Activated T-helper 9 cell treated with anti-CD3 and anti-CD28 coated beads, Interleukin-2, amount 50 U/mL, for 16 hours (primary cell): ENCODE data around the gene CFAP92.
"Not testable (repeated sequence)": the region's sequence is repeated elsewhere in the genome, so short reads cannot be mapped to it uniquely, and the experiment has no call there.

ENCODE experiments used
- DNase-seq: peaks from one replicate; pipeline ENCODE4 v3.0.0-alpha.2; 2020; ENCODE audit warnings: low read depth

CFAP92 gene

DNA sequence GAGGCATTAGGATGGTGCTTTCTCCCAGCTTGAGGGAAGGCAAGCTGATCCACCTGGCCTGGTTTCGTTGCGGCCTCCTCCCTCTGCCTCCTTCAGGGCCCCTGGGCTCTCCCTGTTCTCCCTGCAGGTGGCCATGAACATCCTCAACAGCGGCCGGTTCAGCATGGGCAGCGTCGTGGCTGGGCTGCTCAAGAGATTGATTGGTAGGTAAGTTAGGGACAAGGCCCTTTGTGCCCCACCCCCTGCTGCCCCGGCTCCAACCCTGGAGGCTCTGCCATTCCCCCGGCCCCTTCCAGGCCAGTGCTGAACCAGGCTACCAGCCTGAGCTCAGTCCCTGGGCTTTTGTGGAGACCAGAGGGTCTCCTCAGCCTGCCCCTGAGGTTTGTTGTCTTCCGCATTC lies 91.5 kb downstream of the CFAP92 start:
- DNase-seq, result no peak

DNA sequence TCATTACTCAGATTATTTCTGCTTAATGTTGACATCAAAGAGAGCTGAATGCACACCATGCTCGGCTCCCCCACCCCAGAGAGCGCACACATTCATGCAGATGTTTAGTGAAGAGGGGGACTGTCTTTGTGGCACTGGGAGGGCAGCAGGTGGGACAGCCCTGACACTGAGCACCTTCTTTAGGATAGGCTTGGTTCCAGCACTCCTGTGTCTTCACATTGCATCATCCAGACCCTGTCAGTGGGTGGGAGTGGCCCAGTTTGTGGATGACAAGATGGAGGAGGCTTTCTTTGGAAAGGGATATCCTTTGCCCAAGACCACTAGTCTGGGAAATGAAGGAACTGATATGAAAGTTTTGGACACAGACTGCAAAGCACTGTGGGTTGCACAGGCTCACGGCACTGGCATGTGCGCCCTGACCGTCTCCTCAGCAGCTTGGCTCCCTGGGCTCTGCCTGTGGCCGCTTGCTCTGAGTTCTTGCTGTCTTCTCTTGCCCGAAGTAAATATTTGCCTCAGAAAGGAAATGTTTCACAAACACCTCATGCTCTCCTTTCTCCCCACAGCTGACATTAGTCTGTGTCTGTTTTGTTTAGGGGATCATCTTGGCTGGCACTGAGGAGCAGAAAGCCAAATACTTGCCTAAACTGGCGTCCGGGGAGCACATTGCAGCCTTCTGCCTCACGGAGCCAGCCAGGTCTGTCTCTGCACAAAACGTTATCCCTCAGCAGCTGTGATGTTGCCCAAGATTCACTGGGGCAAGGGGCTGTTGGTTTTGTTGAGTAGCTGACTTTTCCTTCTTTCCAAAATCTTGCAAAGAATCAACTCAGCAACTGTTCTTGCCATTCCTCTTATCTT lies 97.8 kb downstream of the CFAP92 start:
- DNase-seq, result no peak

DNA sequence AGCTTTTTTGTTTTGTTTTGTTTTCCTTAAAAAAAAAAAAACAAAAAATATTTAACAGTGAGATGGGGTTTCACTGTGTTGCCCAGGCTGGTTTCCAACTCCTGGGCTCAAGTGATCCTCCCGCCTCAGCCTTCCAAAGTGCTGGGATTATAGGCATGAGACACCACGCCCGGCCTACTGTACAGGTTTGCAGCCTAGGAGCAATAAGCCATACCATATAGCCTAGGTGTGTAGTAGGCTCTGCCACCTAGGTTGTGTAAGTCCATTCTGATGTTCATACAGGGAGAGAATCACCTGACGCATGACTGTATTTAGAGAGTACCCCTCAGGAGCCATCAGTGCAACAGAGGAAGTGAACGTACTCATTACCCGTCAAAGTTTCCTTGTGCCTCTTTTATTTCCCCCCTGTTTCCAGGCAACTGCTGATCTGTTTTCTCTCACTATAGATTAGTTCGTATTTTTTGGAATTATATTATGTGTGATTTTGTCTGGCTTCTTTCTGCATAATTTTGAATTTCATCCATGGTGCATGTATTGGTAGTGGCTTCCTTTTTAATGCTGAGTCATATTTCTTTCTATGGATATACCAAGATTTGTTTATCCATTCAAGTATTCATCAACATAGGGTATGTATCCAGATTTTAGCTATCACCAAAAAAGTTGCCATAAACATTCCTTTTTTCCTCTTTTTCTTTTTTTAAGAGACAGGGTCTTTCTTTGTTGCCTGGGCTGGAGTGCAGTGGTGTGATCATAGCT lies 104.6 kb downstream of the CFAP92 start:
- DNase-seq, result no peak

DNA sequence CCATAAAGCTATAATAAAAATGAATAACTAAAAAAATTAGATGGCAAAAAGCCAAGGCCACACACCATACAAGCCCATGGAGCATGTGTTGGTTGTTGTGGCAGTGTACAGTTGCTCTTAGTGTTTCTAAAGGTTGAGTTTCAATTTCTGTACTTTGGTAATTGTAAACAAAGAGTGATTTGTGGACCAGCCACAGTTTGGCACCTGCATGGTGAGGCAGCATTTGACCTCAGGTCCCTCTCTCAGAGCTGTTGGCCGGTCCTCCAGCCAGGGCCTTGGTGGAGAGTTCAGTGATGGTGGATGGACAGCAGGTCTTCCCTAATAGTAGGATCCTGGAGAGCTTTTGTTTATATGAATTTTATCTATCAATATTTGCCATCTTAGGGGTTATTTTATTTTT lies 108.9 kb downstream of the CFAP92 start:
- no peak for DNase-seq

DNA sequence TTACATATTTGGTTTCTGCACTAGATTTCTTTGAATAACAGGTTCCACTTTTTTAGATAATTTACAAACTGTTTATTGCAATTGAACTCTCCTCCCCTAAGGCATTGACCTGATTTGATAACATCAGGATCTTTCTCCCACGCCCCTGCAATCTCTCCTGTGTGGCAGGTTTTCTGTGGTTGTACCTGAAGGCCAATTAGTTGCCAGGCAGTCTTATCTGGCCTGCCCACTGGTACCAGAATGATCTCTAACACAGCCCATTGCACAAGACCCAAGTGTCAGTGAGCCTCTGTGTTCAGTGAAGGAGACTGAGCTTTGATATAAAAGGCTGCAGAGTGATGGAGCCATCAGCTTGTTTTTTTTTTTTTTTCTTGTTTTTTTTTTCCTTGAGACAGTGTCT lies 111.2 kb downstream of the CFAP92 start:
- DNase-seq, result no peak

DNA sequence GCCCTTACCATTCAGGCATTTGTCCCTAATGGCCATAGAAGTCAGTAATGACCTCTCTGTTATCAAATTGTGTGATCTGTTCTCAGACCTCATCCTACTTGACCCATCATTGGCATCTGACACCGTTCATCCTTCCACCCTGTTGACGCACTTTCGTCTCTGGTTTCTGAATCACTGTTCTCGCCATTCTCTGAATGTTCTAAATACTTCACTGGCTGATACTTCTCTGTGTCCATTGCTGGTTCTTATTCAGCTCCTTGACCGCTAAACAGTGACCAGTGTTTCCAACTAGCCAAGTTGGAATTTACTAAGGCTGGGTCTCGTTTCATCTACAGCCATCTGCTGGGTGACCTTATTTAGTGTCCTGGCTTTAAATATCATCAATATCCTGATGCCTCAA lies 112.3 kb downstream of the CFAP92 start:
- DNase-seq, result no peak

DNA sequence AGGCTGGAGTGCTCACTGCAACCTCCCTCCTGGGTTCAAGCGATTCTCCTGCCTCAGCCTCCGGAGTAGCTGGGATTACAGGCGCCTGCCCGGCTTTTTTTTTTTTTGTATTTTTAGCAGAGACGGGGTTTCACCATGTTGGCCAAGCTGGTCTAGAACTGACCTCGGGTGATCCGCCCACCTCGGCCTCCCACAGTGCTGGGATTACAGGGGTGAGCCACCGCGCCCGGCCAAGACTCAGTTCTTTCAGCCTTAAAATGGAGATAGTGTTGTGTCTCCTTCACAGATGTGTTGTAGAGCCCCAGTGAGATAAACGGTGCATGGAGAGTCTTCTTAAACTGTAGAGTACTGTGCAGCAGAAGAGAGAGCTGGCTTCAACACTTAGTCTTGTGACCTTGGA lies 113.4 kb downstream of the CFAP92 start:
- DNase-seq, result not testable (repeated sequence)

DNA sequence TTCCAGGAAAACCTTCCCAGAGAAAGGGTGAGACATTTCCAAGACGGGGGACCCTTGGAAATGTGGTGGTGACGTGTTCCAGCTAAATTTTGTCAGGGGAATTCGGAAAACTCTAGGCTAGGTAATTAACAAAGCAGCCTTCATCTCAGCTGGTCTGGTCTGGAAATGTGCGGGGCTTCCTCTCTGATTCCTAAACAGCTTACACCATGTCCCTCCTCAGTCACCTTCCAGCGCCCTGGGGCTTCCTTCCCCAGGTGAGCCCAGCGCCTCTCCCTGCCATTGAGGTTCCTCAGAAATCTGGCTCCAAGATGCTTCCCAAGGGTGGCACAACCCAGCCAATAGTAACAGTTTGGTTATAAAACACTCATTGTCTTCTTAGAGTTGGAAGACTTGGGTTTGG lies 113.9 kb downstream of the CFAP92 start:
- no peak for DNase-seq

DNA sequence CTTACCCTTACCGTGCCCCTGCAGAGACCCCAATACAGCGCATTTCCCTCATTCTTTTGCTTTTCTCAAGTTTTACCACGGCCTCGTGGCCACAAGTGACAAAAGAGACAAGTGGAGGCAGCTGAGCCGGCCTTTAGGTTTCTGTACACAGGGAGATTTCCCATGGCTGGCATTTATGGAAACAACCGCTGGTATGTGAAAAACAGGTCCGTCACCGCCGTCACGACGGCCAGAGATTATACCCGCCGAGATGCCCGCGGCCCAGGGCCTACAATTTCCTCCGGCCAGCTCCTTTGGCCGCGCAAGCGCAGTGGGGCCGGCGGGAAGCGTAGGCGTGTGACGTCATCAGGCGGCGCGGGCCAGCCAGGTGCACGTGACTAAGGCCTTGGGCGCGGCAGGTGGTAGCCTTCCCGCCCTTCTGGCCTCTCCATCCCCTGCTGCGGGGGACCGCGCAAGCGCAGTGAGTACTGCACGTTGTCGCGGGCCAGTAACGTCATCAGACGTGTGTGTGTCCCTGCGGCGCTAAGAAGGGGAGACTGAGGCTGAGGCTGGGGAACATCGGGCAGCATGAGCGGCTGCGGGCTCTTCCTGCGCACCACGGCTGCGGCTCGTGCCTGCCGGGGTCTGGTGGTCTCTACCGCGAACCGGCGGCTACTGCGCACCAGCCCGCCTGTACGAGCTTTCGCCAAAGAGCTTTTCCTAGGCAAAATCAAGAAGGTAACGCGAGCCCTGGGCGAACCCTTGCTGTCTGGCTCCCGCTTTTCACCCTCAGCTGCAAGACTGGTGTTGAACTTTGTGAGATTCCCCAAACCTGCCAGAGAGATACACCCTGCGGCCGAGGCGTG lies 114.5 kb downstream of the CFAP92 start, which contains the start of gene ACAD9:
TSS of gene ACAD9 (plus strand) at position 496 of the 845 bp plus-strand sequence. CDS start at position 568, 72 bp downstream.
- peak; percentile 95 for DNase-seq

DNA sequence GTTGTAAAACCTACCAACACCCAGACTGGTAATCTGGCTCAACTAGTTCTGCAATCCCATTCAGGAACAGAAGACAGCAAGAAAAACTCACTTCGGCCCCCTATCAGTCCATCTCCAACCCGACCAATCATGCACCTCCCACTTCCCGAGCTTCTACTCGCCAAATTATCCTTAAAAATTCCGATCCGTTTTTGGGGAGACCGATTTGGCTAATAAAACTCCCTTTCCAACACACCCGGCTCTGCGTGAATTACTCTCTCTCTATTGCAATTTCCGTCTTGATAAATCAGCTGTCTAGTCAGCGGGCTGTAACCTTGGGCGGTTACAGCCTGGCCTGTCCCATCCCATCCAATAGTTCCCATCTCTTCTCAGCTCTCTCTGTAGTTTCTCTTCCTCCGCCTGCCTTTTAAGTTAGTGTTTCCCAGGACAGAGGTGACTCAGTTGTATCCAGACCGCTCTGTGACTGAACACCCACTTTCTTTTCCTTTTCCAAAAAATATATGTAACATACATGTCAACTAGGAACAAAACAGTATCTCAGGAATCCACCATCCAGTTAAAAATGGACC lies 115.2 kb downstream of the CFAP92 start:
- no peak for DNase-seq

DNA sequence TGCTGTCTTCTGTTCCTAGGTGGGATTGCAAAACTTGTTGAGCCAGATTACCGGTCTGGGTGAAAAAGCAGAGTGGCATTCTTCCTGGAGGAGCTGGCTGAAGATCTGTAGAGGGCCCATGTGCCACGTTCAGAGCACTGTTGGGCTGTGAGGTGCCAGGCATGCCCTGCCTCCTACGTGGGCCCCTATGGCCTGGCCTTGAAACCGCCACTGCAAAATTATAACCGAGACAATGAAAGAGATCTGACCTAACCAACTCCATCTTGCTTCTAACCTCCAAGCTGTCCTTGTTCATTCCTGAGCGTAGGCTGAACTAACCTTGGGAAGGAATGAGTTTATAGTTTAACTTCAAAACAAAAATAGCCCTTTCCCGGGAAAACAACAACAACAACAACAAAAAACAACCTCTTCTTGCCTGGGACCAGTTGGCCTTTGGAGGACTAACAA lies 115.8 kb downstream of the CFAP92 start:
- no peak for DNase-seq

DNA sequence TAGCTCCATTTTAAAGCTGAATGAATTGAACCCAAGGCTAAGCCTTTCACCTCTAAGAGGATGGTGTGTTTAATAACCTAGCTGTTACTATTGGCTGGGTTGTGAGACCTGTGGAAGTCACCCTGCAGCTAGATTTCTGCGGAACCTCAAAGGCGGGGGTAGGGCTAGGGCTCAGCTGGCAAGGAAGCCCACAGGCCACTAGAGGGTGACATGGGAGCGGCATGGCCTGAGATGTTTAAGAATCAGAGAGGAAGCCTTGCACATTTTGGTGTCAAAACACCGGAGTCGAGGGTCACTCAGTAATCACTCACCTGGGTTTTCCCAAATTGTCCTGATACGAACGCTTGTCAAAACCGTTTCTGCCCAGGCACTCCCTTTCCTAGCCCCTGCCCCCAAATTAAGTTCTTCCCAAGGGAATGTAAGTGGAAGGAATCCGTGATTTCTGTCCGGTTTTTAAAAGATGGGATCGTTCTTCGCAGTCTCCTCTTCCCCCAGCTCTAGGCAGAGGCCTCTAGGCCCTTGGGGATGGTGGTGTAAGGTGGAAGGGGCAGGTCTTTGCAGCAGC lies 118.2 kb downstream of the CFAP92 start:
- peak; percentile 28 for DNase-seq

DNA sequence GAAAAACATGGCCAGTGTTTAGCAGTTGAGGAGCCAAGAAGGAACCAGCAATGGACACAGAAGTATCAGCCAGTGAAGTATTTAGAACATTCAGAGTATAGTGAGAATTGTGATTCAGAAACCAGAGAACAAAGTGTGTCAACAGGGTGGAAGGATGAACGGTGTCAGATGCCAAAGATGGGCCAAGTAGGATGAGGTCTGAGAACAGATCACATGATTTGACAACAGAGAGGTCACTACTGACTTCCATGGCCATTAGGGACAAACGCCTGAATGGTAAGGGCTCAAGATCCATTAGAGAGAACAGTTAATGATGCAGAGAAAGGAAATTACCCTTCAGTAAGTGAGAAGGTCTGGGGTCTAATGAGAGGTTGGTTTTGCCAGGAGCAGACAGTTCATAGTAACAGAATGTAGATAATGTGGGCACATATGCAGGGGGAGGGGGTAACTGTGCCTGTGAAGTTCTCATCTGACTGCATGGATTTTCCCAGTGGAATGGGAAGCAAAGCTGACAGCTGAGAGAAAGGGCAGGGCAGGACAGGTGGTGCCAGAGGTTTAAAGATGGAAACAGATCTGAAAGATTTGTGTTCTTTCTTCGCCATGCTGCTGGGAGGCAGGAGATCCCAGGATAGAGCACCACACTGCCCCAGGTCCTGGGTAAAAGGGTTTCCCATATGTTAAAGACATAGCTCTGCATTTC lies 119.2 kb downstream of the CFAP92 start:
- no peak for DNase-seq

DNA sequence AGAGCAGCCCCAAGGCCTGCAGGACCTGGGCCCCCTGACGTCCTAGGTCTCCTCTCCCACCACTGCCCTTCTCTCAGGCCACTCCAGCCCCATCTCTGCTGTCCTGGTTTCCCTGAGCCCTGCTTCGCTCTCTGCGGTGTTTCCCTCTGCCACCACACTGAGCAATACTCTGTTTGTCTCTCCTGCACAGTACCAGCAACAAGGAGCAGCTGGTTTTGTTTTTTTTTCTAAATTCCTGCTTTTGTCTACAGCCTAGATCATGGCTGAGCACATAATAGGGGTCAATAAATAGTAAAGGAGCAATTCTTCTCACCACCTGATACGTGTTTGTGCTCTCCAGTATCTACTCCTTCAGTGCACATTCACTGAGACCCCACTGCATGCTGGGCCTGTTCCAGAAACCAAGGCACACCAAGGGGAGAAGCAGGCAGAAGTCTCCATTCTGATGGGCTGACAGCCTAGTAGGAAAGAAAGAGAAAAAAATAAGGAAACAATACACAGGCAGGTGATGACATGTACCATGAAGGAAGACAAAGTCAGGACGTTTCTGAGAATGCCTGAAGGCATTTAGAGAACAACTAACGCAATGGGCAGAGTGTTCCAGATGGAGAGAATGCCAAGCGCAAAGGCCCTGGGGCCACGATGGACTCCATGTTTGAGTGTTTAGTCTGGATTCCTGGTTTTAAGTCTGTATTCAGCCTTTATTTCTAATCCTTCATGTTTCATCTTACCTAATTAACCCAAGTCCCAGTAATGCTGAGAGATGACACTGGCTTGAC lies 120.4 kb downstream of the CFAP92 start:
- DNase-seq, result no peak

DNA sequence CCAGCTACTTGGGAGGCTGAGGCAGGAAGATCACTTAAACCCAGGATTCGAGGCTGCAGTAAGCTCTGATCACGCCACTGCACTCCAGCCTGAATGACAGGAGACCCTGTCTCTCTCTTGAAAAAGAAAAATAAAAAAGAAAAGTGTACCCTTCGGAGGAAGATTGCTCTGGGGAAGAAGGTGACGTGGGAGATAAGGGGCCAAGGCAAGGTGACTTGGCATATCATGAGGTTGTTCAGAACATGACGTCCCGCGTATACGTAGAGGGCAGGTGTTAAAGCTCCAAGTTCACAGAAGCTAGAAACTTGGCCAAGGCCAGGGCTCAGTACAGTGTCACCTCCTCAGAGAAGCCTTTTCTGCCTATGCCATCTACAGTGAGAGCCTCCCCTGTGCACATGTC lies 121.1 kb downstream of the CFAP92 start:
- no peak for DNase-seq

DNA sequence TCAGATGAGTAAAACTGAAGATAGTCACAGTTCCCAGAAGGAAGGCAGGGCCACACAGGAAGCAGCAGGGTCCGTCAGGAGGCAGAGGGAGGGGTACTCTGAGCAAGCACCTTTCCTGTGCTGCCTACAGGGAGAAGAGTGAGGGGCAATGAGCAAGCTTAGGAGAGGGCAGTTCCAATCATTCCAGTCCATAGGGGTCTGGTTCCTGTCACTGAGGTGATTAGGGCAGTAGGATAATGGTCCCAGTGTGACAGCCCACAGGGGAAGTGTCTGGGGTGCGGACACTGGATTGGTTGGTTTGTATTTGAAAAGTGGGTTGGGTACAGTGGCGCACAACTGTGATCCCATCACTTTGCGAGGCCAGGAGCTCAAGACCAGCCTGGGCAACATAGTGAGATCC lies 121.6 kb downstream of the CFAP92 start:
- no peak for DNase-seq

DNA sequence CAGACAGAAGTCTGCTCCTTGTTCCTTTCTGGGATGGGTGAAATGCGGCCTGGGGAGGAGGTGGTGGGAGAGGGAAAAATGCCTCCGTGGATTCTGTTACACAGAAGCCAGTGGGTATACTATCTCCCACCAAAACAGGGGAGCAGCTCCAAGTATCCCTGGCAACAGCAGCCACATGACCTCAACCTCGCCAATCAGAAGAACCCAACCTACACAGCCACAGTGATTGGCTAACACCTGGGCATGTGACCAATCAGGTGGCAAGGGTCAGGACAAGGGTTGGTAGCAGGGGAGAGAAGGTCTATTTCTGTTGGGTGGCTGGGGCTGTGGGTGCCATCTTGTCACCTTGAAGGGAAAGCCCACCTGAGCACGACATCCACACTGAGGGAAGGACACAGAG lies 123.5 kb downstream of the CFAP92 start:
- no peak for DNase-seq

DNA sequence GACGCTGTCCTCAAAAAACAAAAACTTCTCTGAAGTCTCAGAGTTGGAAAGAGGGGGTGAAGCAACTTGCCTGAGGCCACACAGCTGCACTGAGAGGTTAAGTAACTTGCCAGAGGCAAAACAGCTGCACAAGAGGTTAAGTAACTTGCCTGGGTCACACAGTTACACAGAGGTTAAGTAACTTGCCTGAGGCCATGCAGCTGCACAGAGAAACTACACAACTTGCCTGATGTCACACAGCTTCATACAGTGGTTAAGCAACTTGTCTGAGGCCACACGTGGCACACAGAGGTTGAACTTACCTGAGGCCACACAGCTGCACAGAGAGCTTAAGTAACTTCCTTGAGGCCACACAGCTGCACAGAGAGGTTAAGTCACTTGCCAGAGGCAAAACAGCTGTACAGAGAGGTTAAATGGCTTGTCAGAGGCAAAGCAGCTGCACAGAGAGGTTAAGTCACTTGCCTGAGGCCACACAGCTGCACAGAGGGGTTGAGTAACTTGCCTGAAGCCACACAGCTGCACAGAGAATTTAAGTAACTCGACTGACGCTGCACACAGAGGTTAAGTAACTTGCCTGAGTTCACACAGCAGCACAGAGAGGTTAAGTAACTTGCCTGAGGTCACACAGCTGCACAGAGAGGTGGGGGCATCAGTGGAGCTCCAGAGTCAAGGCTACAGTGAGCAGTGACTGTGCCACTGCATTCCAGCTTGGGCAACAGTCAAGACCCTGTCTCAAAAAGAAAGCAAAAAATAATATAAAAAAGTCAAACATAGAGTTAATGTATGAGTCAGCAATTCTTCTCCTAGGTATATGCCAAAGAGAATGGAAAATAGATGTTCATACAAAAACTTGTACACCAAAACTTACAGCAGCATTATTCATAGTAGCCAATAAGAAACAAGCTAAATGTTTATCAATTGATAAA lies 126.4 kb downstream of the CFAP92 start:
- DNase-seq, result no peak
